Activated CD4-positive, alpha-beta T cell treated with anti-CD3 and anti-CD28 coated beads for 1 hour (primary cell): ENCODE data around the gene RAB13.

Experiments used
- DNase-seq: peaks from one replicate; pipeline ENCODE4 v3.0.0-alpha.2; 2020

The RAB13 gene

GRCh38 chr1:153954826-153955225 lies 31.3 kb downstream of the RAB13 start:
- no peak for DNase-seq

GRCh38 chr1:153953859-153954365 lies 32.2 kb downstream of the RAB13 start:
- DNase-seq = no peak

GRCh38 chr1:153951801-153952200 lies 34.3 kb downstream of the RAB13 start:
- no peak for DNase-seq

- DNase-seq = no peak
Observed at GRCh38 chr1:153951183-153951582, 35.0 kb downstream of the RAB13 start.

- DNase-seq = peak; percentile 64
Observed at GRCh38 chr1:153946622-153947241, 39.4 kb downstream of the RAB13 start, which contains the start of gene DENND4B. DENND4B (minus strand) TSS chr1:153946718; CDS start chr1:153944374, 2,344 bp downstream.

- DNase-seq = peak; percentile 56
Observed at GRCh38 chr1:153945795-153946621, 40.1 kb downstream of the RAB13 start.

GRCh38 chr1:153945131-153945794 lies 40.9 kb downstream of the RAB13 start:
- DNase-seq = peak; percentile 60

- DNase-seq = no peak
Observed at GRCh38 chr1:153944827-153945117, 41.4 kb downstream of the RAB13 start.

- no peak for DNase-seq
Observed at GRCh38 chr1:153944005-153944826, 41.9 kb downstream of the RAB13 start.

- DNase-seq = no peak
Observed at GRCh38 chr1:153942766-153943549, 43.2 kb downstream of the RAB13 start.

- no peak for DNase-seq
Observed at GRCh38 chr1:153941826-153942725, 44.1 kb downstream of the RAB13 start.

- no peak for DNase-seq
Observed at GRCh38 chr1:153940756-153941155, 45.4 kb downstream of the RAB13 start.

- DNase-seq = no peak
Observed at GRCh38 chr1:153939476-153939875, 46.7 kb downstream of the RAB13 start.

GRCh38 chr1:153938996-153939395 lies 47.1 kb downstream of the RAB13 start:
- no peak for DNase-seq

- DNase-seq = no peak
Observed at GRCh38 chr1:153937331-153937730, 48.8 kb downstream of the RAB13 start.

- DNase-seq = no peak
Observed at GRCh38 chr1:153936011-153936802, 49.9 kb downstream of the RAB13 start.

GRCh38 chr1:153934746-153935145 lies 51.4 kb downstream of the RAB13 start:
- no peak for DNase-seq

GRCh38 chr1:153933955-153934354 lies 52.2 kb downstream of the RAB13 start:
- DNase-seq = no peak

- DNase-seq = no peak
Observed at GRCh38 chr1:153933430-153933829, 52.7 kb downstream of the RAB13 start.
